Liver (tissue), 3 donors: ENCODE results near the gene HTR7.

Source experiments
- CTCF ChIP-seq: fragments of 150-350 bp; IDR thresholded peaks from 2 replicates; pipeline ENCODE4 v1.5.1; 2017; ENCODE audit warnings: improper control_type of control experiment, low read depth, low read length; ENCODE audit not compliant: missing input control
- TF ChIP-seq, protein P1 (sequence below): IDR thresholded peaks from 2 replicates; pipeline ENCODE4 v1.6.1; 2016; ENCODE audit warnings: antibody characterized with exemption
- donor health status: healthy.
- donor health status: healthy.

DNA sequence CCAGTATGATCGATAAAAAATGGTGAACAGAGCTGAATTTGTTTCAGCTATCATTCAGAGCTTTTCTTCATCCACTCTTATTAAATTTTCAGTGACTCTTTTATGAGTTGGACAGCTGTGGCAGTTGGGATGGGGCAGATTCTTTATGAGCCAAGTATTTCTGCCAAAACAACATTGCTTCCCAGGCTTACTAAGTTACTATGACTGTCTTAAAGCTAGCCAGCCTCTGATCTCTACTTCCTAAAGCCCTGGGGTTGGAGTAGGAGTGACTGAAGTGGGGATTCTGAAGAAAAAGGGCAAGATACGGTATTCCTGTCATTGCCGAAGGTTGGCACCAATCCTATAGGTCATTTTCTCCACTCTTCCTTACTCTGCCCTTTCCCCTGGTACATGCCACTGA, 26.6 kb upstream of the HTR7 start:
- TF ChIP-seq CTCF: no peak
- TF ChIP-seq, protein P1, sequence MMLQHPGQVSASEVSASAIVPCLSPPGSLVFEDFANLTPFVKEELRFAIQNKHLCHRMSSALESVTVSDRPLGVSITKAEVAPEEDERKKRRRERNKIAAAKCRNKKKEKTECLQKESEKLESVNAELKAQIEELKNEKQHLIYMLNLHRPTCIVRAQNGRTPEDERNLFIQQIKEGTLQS: no peak
